Osteoblast (primary cell): ENCODE measurements around the gene C3orf20. TPM values are rescaled to one million over a fixed set of nuclear protein-coding genes. Genes with fewer than 3 reads are reported as not detected.

Experiments used
- DNase-seq: peaks from one replicate; pipeline ENCODE4 v3.0.0; 2011; ENCODE audit warnings: low spot score, mixed read lengths; ENCODE audit not compliant: insufficient read length; ENCODE audit errors: missing footprints
- H2AFZ ChIP-seq: 2 replicates; pipeline ENCODE4 v1.6.0; 2011; ENCODE audit warnings: mild to moderate bottlenecking, low read length
- H3K27ac ChIP-seq: 2 replicates; pipeline ENCODE4 v1.5.1; 2011; ENCODE audit warnings: mild to moderate bottlenecking, low read depth, low read length, moderate library complexity
- H3K27me3 ChIP-seq: 2 replicates; pipeline ENCODE4 v1.6.0; 2012; ENCODE audit warnings: mild to moderate bottlenecking, control low read depth, inconsistent platforms, low read length, moderate library complexity; ENCODE audit not compliant: insufficient read depth
- H3K36me3 ChIP-seq: 2 replicates; pipeline ENCODE4 v1.5.1; 2011; ENCODE audit warnings: mild to moderate bottlenecking, low read length, control low read depth, moderate library complexity; ENCODE audit not compliant: insufficient read depth
- H3K4me1 ChIP-seq: 2 replicates; pipeline ENCODE4 v1.5.1; 2011; ENCODE audit warnings: mild to moderate bottlenecking, low read length, control low read depth, moderate library complexity; ENCODE audit not compliant: insufficient read depth
- H3K4me2 ChIP-seq: 2 replicates; pipeline ENCODE4 v1.6.0; 2011; ENCODE audit warnings: mild to moderate bottlenecking, low read length; ENCODE audit not compliant: insufficient read depth
- H3K4me3 ChIP-seq: fragments of 200-600 bp; sonication (generic); 3 replicates; pipeline ENCODE4 v1.5.1; 2012; ENCODE audit warnings: mild to moderate bottlenecking, low read length, inconsistent platforms; ENCODE audit not compliant: insufficient read depth
- H3K79me2 ChIP-seq: 2 replicates; pipeline ENCODE4 v1.6.0; 2012; ENCODE audit warnings: mild to moderate bottlenecking, low read length, control low read depth, inconsistent platforms; ENCODE audit not compliant: insufficient read depth
- H3K9me3 ChIP-seq: 2 replicates; pipeline ENCODE4 v1.5.1; 2011; ENCODE audit warnings: low read depth, low read length, control low read depth
- H4K20me1 ChIP-seq: 2 replicates; pipeline ENCODE4 v1.6.0; 2012; ENCODE audit warnings: mild to moderate bottlenecking, low read length, control low read depth; ENCODE audit not compliant: insufficient read depth
- CTCF ChIP-seq: IDR thresholded peaks from 2 replicates; pipeline ENCODE4 v1.5.1; 2011; ENCODE audit warnings: mild to moderate bottlenecking, low read depth, low read length, moderate library complexity; ENCODE audit errors: extremely low read depth
- total RNA-seq: library from RNA; depleted of rRNA; stranded (reverse); fragments of >200 nt; gene quantifications from 2 replicates; pipeline ENCODE4 v1.2.3, GENCODE V29; 2012

C3orf20 gene
- total RNA-seq, 1 donor = under 0.01 TPM

GRCh38 chr3:14803101-14803980, 128.4 kb downstream of the C3orf20 start:
- H4K20me1 ChIP-seq = no peaks in the 10 kb centered on the region
- no peak overlapping the region for H3K27ac ChIP-seq
- H3K36me3 ChIP-seq = no peaks in the 10 kb centered on the region
- no peaks in the 10 kb centered on the region for H3K79me2 ChIP-seq
- no peak overlapping the region for H2AFZ ChIP-seq
- no peak overlapping the region for H3K4me2 ChIP-seq
- no peaks in the 10 kb centered on the region for H3K4me1 ChIP-seq
- TF ChIP-seq CTCF = no peak
- no peaks in the 10 kb centered on the region for H3K27me3 ChIP-seq
- no peak overlapping the region for H3K4me3 ChIP-seq
- H3K9me3 ChIP-seq = no peaks in the 10 kb centered on the region
- DNase-seq = no peak

GRCh38 chr3:14803981-14804834, 129.3 kb downstream of the C3orf20 start:
- Histone ChIP-seq H3K4me3 (no peak overlapping the region), H3K27me3 (peaks cover 5% of the 10 kb centered on the region), H3K9me3 (no peaks in the 10 kb centered on the region), H4K20me1 (no peaks in the 10 kb centered on the region), H3K27ac (no peak overlapping the region), H3K4me1 (no peaks in the 10 kb centered on the region), H2AFZ (no peak overlapping the region), H3K79me2 (no peaks in the 10 kb centered on the region), H3K4me2 (no peak overlapping the region), H3K36me3 (no peaks in the 10 kb centered on the region)
- DNase-seq = no peak
- TF ChIP-seq CTCF = no peak

- Histone ChIP-seq H3K4me1 (no peaks in the 10 kb centered on the region), H3K27ac (no peak overlapping the region), H3K4me3 (no peak overlapping the region), H4K20me1 (no peaks in the 10 kb centered on the region), H3K36me3 (no peaks in the 10 kb centered on the region), H3K4me2 (no peak overlapping the region), H3K79me2 (no peaks in the 10 kb centered on the region), H3K9me3 (no peaks in the 10 kb centered on the region), H2AFZ (no peak overlapping the region), H3K27me3 (peaks cover 10% of the 10 kb centered on the region)
- no peak for TF ChIP-seq CTCF
- no peak for DNase-seq
Observed at GRCh38 chr3:14804835-14805780, 130.2 kb downstream of the C3orf20 start.
